Peyer's patch (tissue), 4 donors: Measurements from ENCODE around the gene FNDC3A. TPM values are rescaled to one million over a fixed set of nuclear protein-coding genes. Genes with fewer than 3 reads are reported as not detected.
A peak's percentile ranks its signal among the peaks of the same experiment; 100 is the strongest.

ENCODE experiments used
- DNase-seq, 3 donors: peaks; one replicate each; pipeline ENCODE4 v3.0.0-alpha.2; 2017 to 2019
- H3K27ac ChIP-seq, 4 donors: fragments of 200-600 bp; sonication (generic); one replicate each; pipeline ENCODE4 v1.5.1; 2016 to 2019
- H3K27me3 ChIP-seq, 2 donors: fragments of 200-600 bp; sonication (generic); one replicate each; pipeline ENCODE4 v1.5.1; 2019
- H3K36me3 ChIP-seq, 3 donors: fragments of 200-600 bp; sonication (generic); one replicate each; pipeline ENCODE4 v1.5.1; 2016 to 2019
- H3K4me1 ChIP-seq, 4 donors: fragments of 200-600 bp; sonication (generic); one replicate each; pipeline ENCODE4 v1.5.1; 2016 to 2019
- H3K4me3 ChIP-seq, 4 donors: fragments of 200-600 bp; sonication (generic); 1 replicate in 3 of 4; 2 replicates in 1 of 4; pipeline ENCODE4 v1.5.1; 2016 to 2019; ENCODE audit warnings: mild to moderate bottlenecking in 1 of 4
- H3K9me3 ChIP-seq, 4 donors: fragments of 200-600 bp; sonication (generic); one replicate each; pipeline ENCODE4 v1.5.1; 2016 to 2019; ENCODE audit warnings: mild to moderate bottlenecking in 1 of 4
- CTCF ChIP-seq, 6 experiments: fragments of 450-650 bp in 4 of 6; fragments of 200-600 bp in 2 of 6; sonication (generic) in 1 of 6; IDR thresholded peaks; one replicate each; pipeline ENCODE4 v1.5.1; 2017 to 2019; ENCODE audit warnings: antibody characterized with exemption in 6 of 6, mild to moderate bottlenecking in 3 of 6, moderate library complexity in 1 of 6
- POLR2A ChIP-seq, 2 donors: fragments of 450-650 bp; IDR thresholded peaks; one replicate each; pipeline ENCODE4 v1.5.1; 2017; ENCODE audit warnings: antibody characterized with exemption in 2 of 2, mild to moderate bottlenecking in 2 of 2, moderate library complexity in 2 of 2
- total RNA-seq, 4 donors: library from RNA; depleted of rRNA; stranded (reverse); fragments of >200 nt; gene quantifications; one replicate each; pipeline ENCODE4 v1.1.0, GENCODE V29; 2016

Gene FNDC3A
- total RNA-seq, 4 donors from 2014 or later, result 40.4 to 75.0 (median 52.6) TPM

- no peaks in the 10 kb centered on the region for H3K9me3 ChIP-seq
- H3K4me3 ChIP-seq, result peak overlapping the region; percentile 13 to 61 (median 46)
- H3K4me1 ChIP-seq, result peaks cover 0 to 36% (median 8%) of the 10 kb centered on the region in 4 donors
- no peak for TF ChIP-seq CTCF (IDR thresholded peaks at IDR 0.05)
- no peak for TF ChIP-seq POLR2A (IDR thresholded peaks at IDR 0.05)
- H3K36me3 ChIP-seq, result no peaks in the 10 kb centered on the region
- peaks cover 0 to 23% of the 10 kb centered on the region in 2 donors for H3K27me3 ChIP-seq
- H3K27ac ChIP-seq, result no peak overlapping the region
- no peak for DNase-seq
These were observed 243.9 kb downstream of the FNDC3A start for GRCh38 chr13:49219647-49220035.

- H3K4me1 ChIP-seq, result peaks cover 0 to 31% (median 6%) of the 10 kb centered on the region in 4 donors
- TF ChIP-seq POLR2A (IDR thresholded peaks at IDR 0.05), result no peak
- peak in 2 of 6 experiments; percentile 2 to 14 for TF ChIP-seq CTCF (IDR thresholded peaks at IDR 0.05)
- H3K36me3 ChIP-seq, result no peaks in the 10 kb centered on the region
- DNase-seq, result peak in 1 of 3 donors; percentile 62
- peak within 1 kb of the TSS; percentile 13 to 61 (median 46) for H3K4me3 ChIP-seq
- H3K9me3 ChIP-seq, result no peaks in the 10 kb centered on the region
- H3K27ac ChIP-seq, result no peak within 1 kb of the TSS
- peaks cover 0 to 23% of the 10 kb centered on the region in 2 donors for H3K27me3 ChIP-seq
These were observed 244.5 kb downstream of the FNDC3A start, which contains the start of gene MLNR for GRCh38 chr13:49220036-49220855. MLNR (plus strand) TSS chr13:49220338; CDS start chr13:49220338, 0 bp downstream.

- Histone ChIP-seq H3K4me1 (peaks cover 0 to 31% (median 6%) of the 10 kb centered on the region in 4 donors), H3K4me3 (peak overlapping the region in 3 of 4 donors; percentile 38 to 61 (median 53)), H3K27me3 (peaks cover 0 to 23% of the 10 kb centered on the region in 2 donors), H3K27ac (no peak overlapping the region), H3K36me3 (no peaks in the 10 kb centered on the region), H3K9me3 (no peaks in the 10 kb centered on the region)
- TF ChIP-seq CTCF (IDR thresholded peaks at IDR 0.05), result no peak
- no peak for TF ChIP-seq POLR2A (IDR thresholded peaks at IDR 0.05)
- DNase-seq, result no peak
These were observed 245.3 kb downstream of the FNDC3A start for GRCh38 chr13:49220856-49221589.

GRCh38 chr13:49221590-49221965 is 245.9 kb downstream of the FNDC3A start:
- TF ChIP-seq POLR2A (IDR thresholded peaks at IDR 0.05), result no peak
- no peak for TF ChIP-seq CTCF (IDR thresholded peaks at IDR 0.05)
- peaks cover 0 to 23% of the 10 kb centered on the region in 2 donors for H3K27me3 ChIP-seq
- no peak for DNase-seq
- H3K4me3 ChIP-seq, result no peak overlapping the region
- H3K36me3 ChIP-seq, result no peaks in the 10 kb centered on the region
- H3K4me1 ChIP-seq, result peaks cover 0 to 31% (median 6%) of the 10 kb centered on the region in 4 donors
- H3K9me3 ChIP-seq, result no peaks in the 10 kb centered on the region
- no peak overlapping the region for H3K27ac ChIP-seq

- Histone ChIP-seq H3K36me3 (no peaks in the 10 kb centered on the region), H3K4me1 (peaks cover 0 to 9% (median 2%) of the 10 kb centered on the region in 4 donors), H3K4me3 (no peak overlapping the region), H3K27me3 (peaks cover 0 to 14% of the 10 kb centered on the region in 2 donors), H3K9me3 (no peaks in the 10 kb centered on the region), H3K27ac (no peak overlapping the region)
- TF ChIP-seq CTCF (IDR thresholded peaks at IDR 0.05) (no peak), POLR2A (IDR thresholded peaks at IDR 0.05) (no peak)
- DNase-seq, result no peak
These were observed 249.7 kb downstream of the FNDC3A start for GRCh38 chr13:49225223-49226042.
